Progenitor cell of endocrine pancreas (in vitro differentiated cells): ENCODE measurements around the gene STX1A. TPM values are rescaled to one million over a fixed set of nuclear protein-coding genes. Genes with fewer than 3 reads are reported as not detected.
"Not testable (repeated sequence)": the region's sequence is repeated elsewhere in the genome, so short reads cannot be mapped to it uniquely, and the experiment has no call there.

Source experiments
- DNase-seq: peaks from one replicate; pipeline ENCODE4 v3.0.0; 2021; ENCODE audit warnings: low spot score; ENCODE audit not compliant: unreplicated experiment
- H3K27ac Mint-ChIP-seq: 2 replicates; pipeline ENCODE4 v1.8.0; 2021; ENCODE audit warnings: mild to moderate bottlenecking, moderate library complexity, mixed read lengths
- H3K27me3 Mint-ChIP-seq: 2 replicates; pipeline ENCODE4 v1.8.0; 2021; ENCODE audit warnings: mixed read lengths
- H3K36me3 Mint-ChIP-seq: 2 replicates; pipeline ENCODE4 v1.8.0; 2022; ENCODE audit warnings: mixed read lengths; ENCODE audit not compliant: insufficient read depth
- H3K4me1 Mint-ChIP-seq: 2 replicates; pipeline ENCODE4 v1.8.0; 2021; ENCODE audit warnings: low read depth, mixed read lengths
- H3K4me3 Mint-ChIP-seq: 2 replicates; pipeline ENCODE4 v1.8.0; 2021; ENCODE audit warnings: low read depth, mild to moderate bottlenecking, moderate library complexity, mixed read lengths
- H3K9me3 Mint-ChIP-seq: 2 replicates; pipeline ENCODE4 v1.8.0; 2021; ENCODE audit warnings: low read depth, mixed read lengths
- CTCF ChIP-seq: fragments of 200-600 bp; sonication (generic); IDR thresholded peaks from one replicate; pipeline ENCODE4 v1.5.0; 2021; ENCODE audit warnings: antibody characterized with exemption, mild to moderate bottlenecking; ENCODE audit not compliant: unreplicated experiment
- total RNA-seq: library from RNA; stranded (reverse); gene quantifications from 2 replicates; pipeline ENCODE4 v1.2.1, GENCODE V29; 2021

The STX1A gene
- total RNA-seq, 1 donor from 2014 or later, result 46.6 TPM

GRCh38 chr7:73681031-73681430 is 38.4 kb downstream of the STX1A start:
- TF ChIP-seq CTCF, result no peak
- no peak for DNase-seq
- peaks cover 11% of the 10 kb centered on the region for H3K36me3 Mint-ChIP-seq
- H3K4me3 Mint-ChIP-seq, result peak overlapping the region; percentile 99
- no peaks in the 10 kb centered on the region for H3K27me3 Mint-ChIP-seq
- H3K27ac Mint-ChIP-seq, result no peak overlapping the region
- peaks cover 23% of the 10 kb centered on the region for H3K4me1 Mint-ChIP-seq
- H3K9me3 Mint-ChIP-seq, result no peaks in the 10 kb centered on the region

DNA sequence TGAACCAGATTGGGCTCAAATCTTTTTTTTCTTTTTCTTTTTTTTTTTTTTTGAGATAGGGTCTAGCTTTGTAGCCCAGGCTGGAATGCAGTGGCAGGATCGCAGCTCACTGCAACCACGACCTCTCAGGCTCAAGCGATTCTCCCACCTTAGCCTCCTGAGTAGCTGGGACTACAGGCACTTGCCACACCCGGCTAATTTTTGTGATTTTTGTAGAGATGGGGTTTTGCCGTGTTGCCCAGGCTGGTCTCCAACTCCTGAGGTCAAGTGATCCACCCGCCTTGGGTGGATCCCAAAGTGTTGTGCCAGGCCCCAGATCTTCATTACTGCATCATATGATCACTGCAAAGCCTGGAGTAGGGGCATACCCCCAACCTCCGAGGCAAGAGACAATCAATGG is 39.0 kb downstream of the STX1A start:
- H3K9me3 Mint-ChIP-seq, result no peaks in the 10 kb centered on the region
- no peaks in the 10 kb centered on the region for H3K27me3 Mint-ChIP-seq
- no peak for TF ChIP-seq CTCF
- DNase-seq, result no peak
- H3K36me3 Mint-ChIP-seq, result peaks cover 11% of the 10 kb centered on the region
- peaks cover 23% of the 10 kb centered on the region for H3K4me1 Mint-ChIP-seq
- H3K27ac Mint-ChIP-seq, result no peak overlapping the region
- peak overlapping the region; percentile 26 for H3K4me3 Mint-ChIP-seq

DNA sequence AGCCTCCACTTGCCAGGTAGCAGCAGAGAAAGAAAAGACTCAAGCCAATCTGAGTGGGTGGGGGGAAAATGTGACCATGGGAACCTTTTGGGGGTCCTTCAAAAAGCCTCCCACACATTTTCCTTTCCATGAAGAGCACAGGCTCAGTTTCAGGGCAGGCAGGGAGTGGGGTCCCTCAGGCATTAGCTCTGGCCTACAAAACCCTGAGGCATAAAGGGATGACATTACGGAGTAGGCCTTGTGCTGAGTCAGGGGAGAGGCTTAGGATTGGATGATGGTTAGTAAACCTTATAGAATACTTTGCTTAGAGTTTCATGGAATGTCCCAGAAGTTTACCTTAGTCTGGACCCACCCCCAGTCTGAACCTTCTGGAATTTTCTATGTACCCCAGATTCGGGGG is 39.8 kb downstream of the STX1A start:
- H3K27me3 Mint-ChIP-seq, result no peaks in the 10 kb centered on the region
- H3K27ac Mint-ChIP-seq, result no peak overlapping the region
- no peak for TF ChIP-seq CTCF
- DNase-seq, result no peak
- H3K4me3 Mint-ChIP-seq, result peak overlapping the region; percentile 21
- peaks cover 11% of the 10 kb centered on the region for H3K36me3 Mint-ChIP-seq
- H3K9me3 Mint-ChIP-seq, result no peaks in the 10 kb centered on the region
- peaks cover 23% of the 10 kb centered on the region for H3K4me1 Mint-ChIP-seq

DNA sequence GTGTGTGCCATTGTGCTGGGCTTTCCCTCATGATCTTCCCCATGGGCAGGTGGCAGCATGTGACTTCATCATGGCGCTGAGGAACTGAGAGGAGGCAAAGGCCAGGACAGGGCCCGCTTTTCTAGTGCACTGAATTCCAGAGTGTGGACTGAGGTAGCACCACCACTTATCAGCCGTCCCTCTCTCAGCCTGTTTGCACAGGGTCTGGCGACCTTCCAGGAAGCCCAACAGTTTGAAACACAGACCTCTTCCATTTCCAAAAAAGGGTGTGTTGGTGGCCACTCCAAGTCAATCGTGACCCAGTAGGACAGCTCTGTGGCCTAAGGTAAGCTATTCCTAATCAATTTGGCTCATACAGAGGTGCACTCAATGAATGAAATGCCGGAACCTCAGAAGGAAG is 40.6 kb downstream of the STX1A start:
- H3K27me3 Mint-ChIP-seq, result no peaks in the 10 kb centered on the region
- H3K27ac Mint-ChIP-seq, result no peak overlapping the region
- peaks cover 21% of the 10 kb centered on the region for H3K4me1 Mint-ChIP-seq
- H3K9me3 Mint-ChIP-seq, result no peaks in the 10 kb centered on the region
- DNase-seq, result no peak
- no peak for TF ChIP-seq CTCF
- H3K4me3 Mint-ChIP-seq, result no peak overlapping the region
- peaks cover 11% of the 10 kb centered on the region for H3K36me3 Mint-ChIP-seq

GRCh38 chr7:73676062-73676461 is 43.4 kb downstream of the STX1A start:
- H3K4me1 Mint-ChIP-seq, H3K4me3 Mint-ChIP-seq, H3K27me3 Mint-ChIP-seq, DNase-seq, H3K9me3 Mint-ChIP-seq, H3K27ac Mint-ChIP-seq: not testable (repeated sequence)
- TF ChIP-seq CTCF, result peak; percentile 18
- H3K36me3 Mint-ChIP-seq, result peaks cover 15% of the 10 kb centered on the region
